A673 (cell line): ENCODE results near the gene LGALS14.

Source experiments
- CTCF ChIP-seq: fragments of 300-800, 200-600 bp; sonication (generic); conservative IDR thresholded peaks from 2 replicates; pipeline ENCODE4 v1.5.1; 2017; ENCODE audit warnings: low read depth, mild to moderate bottlenecking, antibody characterized with exemption, low read length, moderate library complexity, mixed read lengths
- EZH2 ChIP-seq: fragments of 200-600 bp; sonication (generic); IDR thresholded peaks from 2 replicates; pipeline ENCODE4 v1.6.1; 2017; ENCODE audit warnings: borderline replicate concordance, low read depth, mild to moderate bottlenecking, mixed read lengths, antibody characterized with exemption, low read length; ENCODE audit not compliant: poor library complexity, severe bottlenecking

GRCh38 chr19:39670998-39671397 lies 33.3 kb upstream of the LGALS14 start:
- no peak for TF ChIP-seq CTCF
- no peak for TF ChIP-seq EZH2
